ENCODE measurements around the gene SLC39A11. TPM values are rescaled to one million over a fixed set of nuclear protein-coding genes. Genes with fewer than 3 reads are reported as not detected.

Gene SLC39A11
- total and polyA plus RNA-seq, 4 donors, result 9.3 to 49.3 (median 24.7) TPM

GRCh38 chr17:72730077-72730476 is 362.4 kb downstream of the SLC39A11 start:
- H3K4me3 ChIP-seq, result no peak overlapping the region
- no peak for TF ChIP-seq CTCF (IDR thresholded peaks at IDR 0.05; ENCODE audit: control extremely low read depth, extremely low read depth)
- no peaks in the 10 kb centered on the region for H3K36me3 ChIP-seq (ENCODE audit: control insufficient read depth in 4 of 4, insufficient read depth in 4 of 4, low read length in 4 of 4)
- ATAC-seq (ENCODE audit: insufficient read depth, low FRiP score), result no peak
- WGBS, 2 donors, result 55 to 58% methylated on average over 7 of the region's 7 CpGs
- H3K4me1 ChIP-seq (ENCODE audit: control insufficient read depth in 5 of 5, insufficient read depth in 5 of 5, low read length in 5 of 5), result no peaks in the 10 kb centered on the region
- no peak overlapping the region for H3K9ac ChIP-seq (ENCODE audit: insufficient read depth in 1 of 2, low read length in 2 of 2)
- no peaks in the 10 kb centered on the region for H3K9me3 ChIP-seq (ENCODE audit: control insufficient read depth in 4 of 4, insufficient read depth in 3 of 4, low read length in 3 of 4)
- DNase-seq, result peak in 2 of 3 donors; percentile 45 to 61
- no peak overlapping the region for H3K27ac ChIP-seq (ENCODE audit: low read depth in 1 of 2, low read length in 1 of 2)
- no peaks in the 10 kb centered on the region for H3K27me3 ChIP-seq (ENCODE audit: control insufficient read depth in 3 of 3, insufficient read depth in 3 of 3, low read length in 2 of 3)

- no peaks in the 10 kb centered on the region for H3K9me3 ChIP-seq (ENCODE audit: control insufficient read depth in 4 of 4, insufficient read depth in 3 of 4, low read length in 3 of 4)
- H3K4me1 ChIP-seq (ENCODE audit: control insufficient read depth in 5 of 5, insufficient read depth in 5 of 5, low read length in 5 of 5), result no peaks in the 10 kb centered on the region
- H3K27me3 ChIP-seq (ENCODE audit: control insufficient read depth in 3 of 3, insufficient read depth in 3 of 3, low read length in 2 of 3), result no peaks in the 10 kb centered on the region
- 22 to 25% methylated on average over 9 of the region's 9 CpGs for WGBS, 2 donors
- H3K4me3 ChIP-seq, result no peak overlapping the region
- H3K9ac ChIP-seq (ENCODE audit: insufficient read depth in 1 of 2, low read length in 2 of 2), result no peak overlapping the region
- no peaks in the 10 kb centered on the region for H3K36me3 ChIP-seq (ENCODE audit: control insufficient read depth in 4 of 4, insufficient read depth in 4 of 4, low read length in 4 of 4)
- ATAC-seq (ENCODE audit: insufficient read depth, low FRiP score), result peak; percentile 29
- peak; percentile 27 to 59 (median 42) for DNase-seq
- H3K27ac ChIP-seq (ENCODE audit: low read depth in 1 of 2, low read length in 1 of 2), result no peak overlapping the region
- TF ChIP-seq CTCF (IDR thresholded peaks at IDR 0.05; ENCODE audit: control extremely low read depth, extremely low read depth), result no peak
Measured at GRCh38 chr17:72726936-72727335, 365.6 kb downstream of the SLC39A11 start.

GRCh38 chr17:72725433-72726068 is 366.9 kb downstream of the SLC39A11 start:
- TF ChIP-seq CTCF (IDR thresholded peaks at IDR 0.05; ENCODE audit: control extremely low read depth, extremely low read depth), result peak; percentile 71
- H3K36me3 ChIP-seq (ENCODE audit: control insufficient read depth in 4 of 4, insufficient read depth in 4 of 4, low read length in 4 of 4), result no peaks in the 10 kb centered on the region
- no peaks in the 10 kb centered on the region for H3K4me1 ChIP-seq (ENCODE audit: control insufficient read depth in 5 of 5, insufficient read depth in 5 of 5, low read length in 5 of 5)

GRCh38 chr17:72724267-72724666 is 368.2 kb downstream of the SLC39A11 start:
- DNase-seq (no peak), ATAC-seq (ENCODE audit: insufficient read depth, low FRiP score) (no peak)
- Histone ChIP-seq H3K9ac (ENCODE audit: insufficient read depth in 1 of 2, low read length in 2 of 2) (no peak overlapping the region), H3K36me3 (ENCODE audit: control insufficient read depth in 4 of 4, insufficient read depth in 4 of 4, low read length in 4 of 4) (no peaks in the 10 kb centered on the region), H3K4me1 (ENCODE audit: control insufficient read depth in 5 of 5, insufficient read depth in 5 of 5, low read length in 5 of 5) (no peaks in the 10 kb centered on the region), H3K9me3 (ENCODE audit: control insufficient read depth in 4 of 4, insufficient read depth in 3 of 4, low read length in 3 of 4) (no peaks in the 10 kb centered on the region), H3K4me3 (no peak overlapping the region), H3K27me3 (ENCODE audit: control insufficient read depth in 3 of 3, insufficient read depth in 3 of 3, low read length in 2 of 3) (no peaks in the 10 kb centered on the region), H3K27ac (ENCODE audit: low read depth in 1 of 2, low read length in 1 of 2) (no peak overlapping the region)
- no peak for TF ChIP-seq CTCF (IDR thresholded peaks at IDR 0.05; ENCODE audit: control extremely low read depth, extremely low read depth)
- 84 to 85% methylated on average over 2 of the region's 2 CpGs for WGBS, 2 donors

More at GRCh38 chr17:72725433-72726068, 366.9 kb downstream of the SLC39A11 start:
- Histone ChIP-seq H3K27ac (ENCODE audit: low read depth in 1 of 2, low read length in 1 of 2) (no peak overlapping the region), H3K27me3 (ENCODE audit: control insufficient read depth in 3 of 3, insufficient read depth in 3 of 3, low read length in 2 of 3) (no peaks in the 10 kb centered on the region), H3K9me3 (ENCODE audit: control insufficient read depth in 4 of 4, insufficient read depth in 3 of 4, low read length in 3 of 4) (no peaks in the 10 kb centered on the region), H3K4me3 (no peak overlapping the region), H3K9ac (ENCODE audit: insufficient read depth in 1 of 2, low read length in 2 of 2) (no peak overlapping the region)
- DNase-seq (peak; percentile 45 to 63 (median 52)), ATAC-seq (ENCODE audit: insufficient read depth, low FRiP score) (no peak)
- 22 to 30% methylated on average over 10 of the region's 10 CpGs for WGBS, 2 donors

All from lung (tissue), 12 donors.